Loucy (cell line): ENCODE measurements around the gene PCLO.
A peak's percentile ranks its signal among the peaks of the same experiment; 100 is the strongest.

Experiments
- H2AFZ ChIP-seq: fragments of 200-600 bp; sonication (generic); 2 replicates; pipeline ENCODE4 v1.6.0; 2016; ENCODE audit warnings: antibody characterized with exemption, mild to moderate bottlenecking, low read length, moderate library complexity
- H3F3A ChIP-seq: fragments of 200-600 bp; 2 replicates; pipeline ENCODE4 v1.6.0; 2016; ENCODE audit warnings: antibody characterized with exemption, low read depth, mild to moderate bottlenecking
- H3K27me3 ChIP-seq: fragments of 200-600 bp; sonication (generic); 2 replicates; pipeline ENCODE4 v1.6.1; 2014; ENCODE audit warnings: low read length, mild to moderate bottlenecking; ENCODE audit not compliant: insufficient read depth, poor library complexity, severe bottlenecking
- H3K36me3 ChIP-seq: fragments of 200-600 bp; sonication (generic); 2 replicates; pipeline ENCODE4 v1.6.1; 2016; ENCODE audit warnings: low read length; ENCODE audit not compliant: insufficient read depth
- H3K4me1 ChIP-seq: fragments of 200-600 bp; sonication (generic); 2 replicates; pipeline ENCODE4 v1.5.1; 2014; ENCODE audit warnings: low read length, mild to moderate bottlenecking; ENCODE audit not compliant: insufficient read depth, poor library complexity, severe bottlenecking
- H3K4me2 ChIP-seq: fragments of 200-600 bp; sonication (generic); 2 replicates; pipeline ENCODE4 v1.6.0; 2014; ENCODE audit warnings: antibody characterized with exemption, low read length, low read depth, mild to moderate bottlenecking; ENCODE audit not compliant: poor library complexity, severe bottlenecking
- H3K4me3 ChIP-seq: fragments of 200-600 bp; sonication (generic); 2 replicates; pipeline ENCODE4 v1.5.1; 2014; ENCODE audit warnings: low read length, mild to moderate bottlenecking, mixed read lengths; ENCODE audit not compliant: poor library complexity, severe bottlenecking
- H3K79me2 ChIP-seq: fragments of 200-600 bp; sonication (generic); 2 replicates; pipeline ENCODE4 v1.6.1; 2014; ENCODE audit warnings: low read length; ENCODE audit not compliant: insufficient read depth
- H3K9ac ChIP-seq: fragments of 200-600 bp; sonication (generic); 2 replicates; pipeline ENCODE4 v1.6.0; 2014; ENCODE audit warnings: mild to moderate bottlenecking, low read depth, low read length, moderate library complexity; ENCODE audit not compliant: poor library complexity, severe bottlenecking
- H3K9me2 ChIP-seq: fragments of 200-600 bp; sonication (generic); replicated peaks from 2 replicates; pipeline ENCODE4 v1.6.1; 2016; ENCODE audit warnings: low read depth, low read length, mixed read lengths
- H3K9me3 ChIP-seq: fragments of 200-600 bp; sonication (generic); 2 replicates; pipeline ENCODE4 v1.6.1; 2014; ENCODE audit warnings: mild to moderate bottlenecking, antibody characterized with exemption, low read length, low read depth; ENCODE audit not compliant: insufficient read depth
- H4K20me1 ChIP-seq: fragments of 200-600 bp; sonication (generic); 2 replicates; pipeline ENCODE4 v1.6.0; 2014; ENCODE audit warnings: antibody characterized with exemption, low read length, mild to moderate bottlenecking; ENCODE audit not compliant: insufficient read depth, poor library complexity, severe bottlenecking
- EZH2phosphoT487 ChIP-seq: fragments of 200-600 bp; IDR thresholded peaks from 2 replicates; pipeline ENCODE4 v1.6.1; 2018; ENCODE audit warnings: antibody characterized with exemption, mild to moderate bottlenecking, moderate library complexity, borderline replicate concordance
- TF ChIP-seq, protein P1 (sequence below): fragments of 200-600 bp; sonication (generic); conservative IDR thresholded peaks from 2 replicates; pipeline ENCODE4 v1.5.1; 2014; ENCODE audit warnings: mild to moderate bottlenecking, antibody characterized with exemption, low read length

PCLO gene

GRCh38 chr7:82741493-82741892, 421.2 kb downstream of the PCLO start:
- Histone ChIP-seq H3K9me2 (no peaks in the 10 kb centered on the region), H3K36me3 (no peaks in the 10 kb centered on the region), H3K4me3 (no peak overlapping the region), H2AFZ (no peak overlapping the region), H3K9me3 (no peaks in the 10 kb centered on the region), H3K4me2 (no peak overlapping the region), H3K79me2 (no peaks in the 10 kb centered on the region), H3F3A (no peaks in the 10 kb centered on the region), H3K27me3 (no peaks in the 10 kb centered on the region), H3K4me1 (no peaks in the 10 kb centered on the region), H3K9ac (no peak overlapping the region), H4K20me1 (no peaks in the 10 kb centered on the region)
- TF ChIP-seq, protein P1, sequence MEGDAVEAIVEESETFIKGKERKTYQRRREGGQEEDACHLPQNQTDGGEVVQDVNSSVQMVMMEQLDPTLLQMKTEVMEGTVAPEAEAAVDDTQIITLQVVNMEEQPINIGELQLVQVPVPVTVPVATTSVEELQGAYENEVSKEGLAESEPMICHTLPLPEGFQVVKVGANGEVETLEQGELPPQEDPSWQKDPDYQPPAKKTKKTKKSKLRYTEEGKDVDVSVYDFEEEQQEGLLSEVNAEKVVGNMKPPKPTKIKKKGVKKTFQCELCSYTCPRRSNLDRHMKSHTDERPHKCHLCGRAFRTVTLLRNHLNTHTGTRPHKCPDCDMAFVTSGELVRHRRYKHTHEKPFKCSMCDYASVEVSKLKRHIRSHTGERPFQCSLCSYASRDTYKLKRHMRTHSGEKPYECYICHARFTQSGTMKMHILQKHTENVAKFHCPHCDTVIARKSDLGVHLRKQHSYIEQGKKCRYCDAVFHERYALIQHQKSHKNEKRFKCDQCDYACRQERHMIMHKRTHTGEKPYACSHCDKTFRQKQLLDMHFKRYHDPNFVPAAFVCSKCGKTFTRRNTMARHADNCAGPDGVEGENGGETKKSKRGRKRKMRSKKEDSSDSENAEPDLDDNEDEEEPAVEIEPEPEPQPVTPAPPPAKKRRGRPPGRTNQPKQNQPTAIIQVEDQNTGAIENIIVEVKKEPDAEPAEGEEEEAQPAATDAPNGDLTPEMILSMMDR = no peak
- TF ChIP-seq EZH2phosphoT487 = no peak

- H3K9me3 ChIP-seq = no peaks in the 10 kb centered on the region
- H3K9me2 ChIP-seq = no peaks in the 10 kb centered on the region
- H3K4me1 ChIP-seq = no peaks in the 10 kb centered on the region
- no peak overlapping the region for H3K4me2 ChIP-seq
- no peaks in the 10 kb centered on the region for H3K36me3 ChIP-seq
- no peak overlapping the region for H3K4me3 ChIP-seq
- no peaks in the 10 kb centered on the region for H3K79me2 ChIP-seq
- H3K9ac ChIP-seq = no peak overlapping the region
- H4K20me1 ChIP-seq = no peaks in the 10 kb centered on the region
- no peaks in the 10 kb centered on the region for H3K27me3 ChIP-seq
- H3F3A ChIP-seq = no peaks in the 10 kb centered on the region
- no peak overlapping the region for H2AFZ ChIP-seq
- TF ChIP-seq EZH2phosphoT487 = no peak
- TF ChIP-seq, protein P1 = peak; percentile 78
Measured at GRCh38 chr7:82740246-82740848, 422.3 kb downstream of the PCLO start.

DNA sequence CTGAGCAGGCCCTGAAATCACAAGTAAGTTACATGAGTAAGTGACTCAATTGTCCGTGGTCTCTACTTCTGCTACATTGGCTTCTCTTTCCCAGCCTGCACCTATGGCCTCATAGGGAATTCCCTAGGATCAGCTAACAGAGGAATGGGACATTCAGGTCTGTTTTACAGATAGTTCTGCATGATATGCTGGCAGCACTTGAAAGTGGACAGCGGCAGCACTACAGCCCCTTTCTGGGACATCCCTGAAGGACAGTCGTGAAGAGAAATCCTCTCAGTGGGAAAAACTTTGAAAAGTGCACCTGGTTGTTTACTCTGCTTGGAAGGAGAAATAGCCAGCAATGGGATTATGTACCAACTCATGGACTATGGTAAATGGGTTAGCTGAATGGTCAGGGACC, 426.1 kb downstream of the PCLO start:
- Histone ChIP-seq H3K4me2 (no peak overlapping the region), H3K9me2 (no peaks in the 10 kb centered on the region), H3K4me3 (no peak overlapping the region), H3K9ac (no peak overlapping the region), H4K20me1 (no peaks in the 10 kb centered on the region), H3K4me1 (no peaks in the 10 kb centered on the region), H3K36me3 (no peaks in the 10 kb centered on the region), H3K9me3 (no peaks in the 10 kb centered on the region), H3F3A (no peaks in the 10 kb centered on the region), H3K79me2 (no peaks in the 10 kb centered on the region), H3K27me3 (no peaks in the 10 kb centered on the region), H2AFZ (no peak overlapping the region)
- TF ChIP-seq, protein P1 = no peak
- TF ChIP-seq EZH2phosphoT487 = no peak
